ENCODE data around the gene ADAMTSL2.

Gene ADAMTSL2

GRCh38 chr9:133584167-133584558, 49.7 kb downstream of the ADAMTSL2 start:
- H3K4me3 ChIP-seq (ENCODE audit: low read depth, low read length), result no peak overlapping the region
- in situ Hi-C loops (cut with HindIII; ENCODE audit: low sequenced_read_pairs), result no loop called here
- TF ChIP-seq CTCF (IDR thresholded peaks at IDR 0.05; ENCODE audit: low read depth, low read length, missing control alignments), result no peak
- DNase-seq (ENCODE audit: low read depth), result no peak

- in situ Hi-C loops (cut with HindIII; ENCODE audit: low sequenced_read_pairs), result no loop called here
- DNase-seq (ENCODE audit: low read depth), result no peak
- no peak overlapping the region for H3K4me3 ChIP-seq (ENCODE audit: low read depth, low read length)
- no peak for TF ChIP-seq CTCF (IDR thresholded peaks at IDR 0.05; ENCODE audit: low read depth, low read length, missing control alignments)
These were observed 50.3 kb downstream of the ADAMTSL2 start for GRCh38 chr9:133584559-133585476.

GRCh38 chr9:133585481-133586351, 51.2 kb downstream of the ADAMTSL2 start:
- H3K4me3 ChIP-seq (ENCODE audit: low read depth, low read length), result no peak overlapping the region
- no peak for TF ChIP-seq CTCF (IDR thresholded peaks at IDR 0.05; ENCODE audit: low read depth, low read length, missing control alignments)
- in situ Hi-C loops (cut with HindIII; ENCODE audit: low sequenced_read_pairs), result no loop called here
- DNase-seq (ENCODE audit: low read depth), result peak; percentile 35

- no peak for DNase-seq (ENCODE audit: low read depth)
- in situ Hi-C loops (cut with HindIII; ENCODE audit: low sequenced_read_pairs), result no loop called here
These were observed 52.5 kb downstream of the ADAMTSL2 start for GRCh38 chr9:133587051-133587450.

GRCh38 chr9:133587466-133587865, 53.0 kb downstream of the ADAMTSL2 start:
- H3K4me3 ChIP-seq (ENCODE audit: low read depth, low read length), result no peak overlapping the region
- DNase-seq (ENCODE audit: low read depth), result no peak
- in situ Hi-C loops (cut with HindIII; ENCODE audit: low sequenced_read_pairs), result no loop called here
- TF ChIP-seq CTCF (IDR thresholded peaks at IDR 0.05; ENCODE audit: low read depth, low read length, missing control alignments), result no peak

More at GRCh38 chr9:133587051-133587450, 52.5 kb downstream of the ADAMTSL2 start:
- no peak overlapping the region for H3K4me3 ChIP-seq (ENCODE audit: low read depth, low read length)
- no peak for TF ChIP-seq CTCF (IDR thresholded peaks at IDR 0.05; ENCODE audit: low read depth, low read length, missing control alignments)

GRCh38 chr9:133589454-133590227, 55.1 kb downstream of the ADAMTSL2 start:
- H3K4me3 ChIP-seq (ENCODE audit: low read depth, low read length), result no peak overlapping the region
- TF ChIP-seq CTCF (IDR thresholded peaks at IDR 0.05; ENCODE audit: low read depth, low read length, missing control alignments), result peak; percentile 32
- no peak for DNase-seq (ENCODE audit: low read depth)
- in situ Hi-C loops (cut with HindIII; ENCODE audit: low sequenced_read_pairs), result no loop called here

All from astrocyte of the cerebellum (primary cell).